Stimulated activated CD8-positive, alpha-beta memory T cell treated with anti-CD3 and anti-CD28 coated beads, Interleukin-15, amount 100 ng/mL, for 1 hour (primary cell): ENCODE data around the gene RYR1.
"Not testable (repeated sequence)": the region's sequence is repeated elsewhere in the genome, so short reads cannot be mapped to it uniquely, and the experiment has no call there.

ENCODE experiments used
- DNase-seq: peaks from one replicate; pipeline ENCODE4 v3.0.0-alpha.2; 2020; ENCODE audit warnings: low read depth

Gene RYR1

GRCh38 chr19:38427035-38427677 lies 6.3 kb upstream of the RYR1 start:
- DNase-seq: not testable (repeated sequence)

- DNase-seq: no peak
Measured at GRCh38 chr19:38429055-38429810, 4.3 kb upstream of the RYR1 start.

- no peak for DNase-seq
Measured at GRCh38 chr19:38429811-38430156, 3.7 kb upstream of the RYR1 start.

- DNase-seq: no peak
Measured at GRCh38 chr19:38430931-38431330, 2.6 kb upstream of the RYR1 start.

- DNase-seq: no peak
Measured at GRCh38 chr19:38434549-38435051, 1.1 kb downstream of the RYR1 start.

- no peak for DNase-seq
Measured at GRCh38 chr19:38437295-38437694, 3.8 kb downstream of the RYR1 start.

- DNase-seq: no peak
Measured at GRCh38 chr19:38437917-38438316, 4.4 kb downstream of the RYR1 start.

GRCh38 chr19:38440592-38440991 lies 7.1 kb downstream of the RYR1 start:
- no peak for DNase-seq

GRCh38 chr19:38441657-38442348 lies 8.3 kb downstream of the RYR1 start:
- no peak for DNase-seq

- DNase-seq: no peak
Measured at GRCh38 chr19:38442736-38443135, 9.2 kb downstream of the RYR1 start.

GRCh38 chr19:38443458-38443999 lies 10.0 kb downstream of the RYR1 start:
- no peak for DNase-seq

- no peak for DNase-seq
Measured at GRCh38 chr19:38444026-38444425, 10.5 kb downstream of the RYR1 start.

- no peak for DNase-seq
Measured at GRCh38 chr19:38445362-38445761, 11.9 kb downstream of the RYR1 start.

GRCh38 chr19:38448225-38448624 lies 14.7 kb downstream of the RYR1 start:
- DNase-seq: no peak

- DNase-seq: no peak
Measured at GRCh38 chr19:38449518-38449917, 16.0 kb downstream of the RYR1 start.

GRCh38 chr19:38451036-38451435 lies 17.5 kb downstream of the RYR1 start:
- no peak for DNase-seq

GRCh38 chr19:38451629-38452028 lies 18.1 kb downstream of the RYR1 start:
- DNase-seq: no peak

- DNase-seq: no peak
Measured at GRCh38 chr19:38452430-38453366, 19.2 kb downstream of the RYR1 start.

- DNase-seq: no peak
Measured at GRCh38 chr19:38453596-38453995, 20.1 kb downstream of the RYR1 start.

GRCh38 chr19:38455031-38455430 lies 21.5 kb downstream of the RYR1 start:
- no peak for DNase-seq

- no peak for DNase-seq
Measured at GRCh38 chr19:38457202-38457601, 23.7 kb downstream of the RYR1 start.
